Endothelial cell of umbilical vein (primary cell): ENCODE data around the gene PAGE2B. TPM values are rescaled to one million over a fixed set of nuclear protein-coding genes. Genes with fewer than 3 reads are reported as not detected.

Experiments
- Bru-seq: library from RNA; stranded (reverse); fragments of 400-500 nt; gene quantifications from one replicate; lab custom pipeline; 2021; lab: Mats Ljungman, UMichigan
- BruChase-seq, 2 experiments: library from RNA; stranded (reverse); fragments of 400-500 nt; gene quantifications; one replicate each; lab custom pipeline; 2021; lab: Mats Ljungman, UMichigan
- BruUV-seq: library from RNA; stranded (reverse); fragments of 400-500 nt; replicated peaks from 2 replicates; lab custom pipeline; 2021; lab: Mats Ljungman, UMichigan
- CTCF ChIA-PET: fragments of 300-600, 350-600 bp; sonication (Branson Sonifier 250); formaldehyde crosslinking; loops from one replicate; lab custom pipeline; 2021; ENCODE audit warnings: antibody characterized with exemption, inconsistent platforms; lab: Charles Lee
- POLR2A ChIA-PET: fragments of 300-600, 350-600 bp; sonication (Branson Sonifier 250); formaldehyde crosslinking; loops from one replicate; lab custom pipeline; 2021; ENCODE audit warnings: antibody characterized with exemption, inconsistent platforms; lab: Charles Lee
- DNase-seq: peaks from one replicate; pipeline ENCODE4 v3.0.0-alpha.2; 2011; ENCODE audit warnings: low read depth, low spot score
- FAIRE-seq: peaks from 2 replicates; lab custom pipeline; 2011; peaks lifted over from hg19 to GRCh38; lab: Jason Lieb, UNC
- H2AFZ ChIP-seq: 2 replicates; pipeline ENCODE4 v1.6.0; 2012; ENCODE audit warnings: low read depth, low read length, control low read depth, inconsistent platforms
- H3K27ac ChIP-seq: 2 replicates; pipeline ENCODE4 v1.5.1; 2011; ENCODE audit warnings: low read depth, mild to moderate bottlenecking, control low read depth, low read length, moderate library complexity; ENCODE audit not compliant: insufficient read depth
- H3K27me3 ChIP-seq, 2 experiments: 2 replicates each; pipeline versions ENCODE4 v1.6.0 to v1.6.1; 2011; ENCODE audit warnings: low read length in 2 of 2, mixed read lengths in 1 of 2; ENCODE audit not compliant: control insufficient read depth in 2 of 2, insufficient read depth in 2 of 2
- H3K36me3 ChIP-seq, 2 experiments: 2 replicates in 1 of 2; 3 replicates in 1 of 2; pipeline ENCODE4 v1.5.1; 2011; ENCODE audit warnings: low read length in 2 of 2, mild to moderate bottlenecking in 1 of 2, moderate library complexity in 1 of 2; ENCODE audit not compliant: control insufficient read depth in 2 of 2, insufficient read depth in 2 of 2; ENCODE audit errors: extremely low read depth in 1 of 2
- H3K4me1 ChIP-seq: 3 replicates; pipeline ENCODE4 v1.5.1; 2011; ENCODE audit warnings: mild to moderate bottlenecking, low read length; ENCODE audit not compliant: control insufficient read depth, insufficient read depth; ENCODE audit errors: extremely low read depth
- H3K4me2 ChIP-seq: 2 replicates; pipeline ENCODE4 v1.6.1; 2011; ENCODE audit warnings: low read length, control low read depth, mixed read lengths; ENCODE audit not compliant: insufficient read depth
- H3K4me3 ChIP-seq, 3 experiments: fragments of 200-600 bp in 1 of 3; sonication (generic), shearing (Covaris generic) in 1 of 3; replicated peaks in 1 of 3; 2 replicates each; pipeline ENCODE4 v1.5.1; 2011 to 2016; ENCODE audit warnings: control low read depth in 3 of 3, low read length in 3 of 3, mild to moderate bottlenecking in 2 of 3, inconsistent platforms in 1 of 3, low read depth in 1 of 3, moderate library complexity in 1 of 3; ENCODE audit not compliant: insufficient read depth in 1 of 3
- H3K79me2 ChIP-seq: 2 replicates; pipeline ENCODE4 v1.6.0; 2012; ENCODE audit warnings: low read length, inconsistent platforms; ENCODE audit not compliant: control insufficient read depth, insufficient read depth
- H3K9ac ChIP-seq: replicated peaks from 2 replicates; pipeline ENCODE3; 2011; ENCODE audit warnings: low read length, control low read depth; ENCODE audit not compliant: insufficient read depth; ENCODE audit errors: extremely low read depth
- H3K9me1 ChIP-seq: replicated peaks from 3 replicates; pipeline ENCODE4 v1.6.0; 2011; ENCODE audit warnings: mild to moderate bottlenecking, low read length; ENCODE audit not compliant: control insufficient read depth, insufficient read depth; ENCODE audit errors: extremely low read depth
- H3K9me3 ChIP-seq: replicated peaks from 2 replicates; pipeline ENCODE4 v1.5.1; 2012; ENCODE audit warnings: low read length, inconsistent platforms; ENCODE audit not compliant: control insufficient read depth, insufficient read depth
- H4K20me1 ChIP-seq: replicated peaks from 2 replicates; pipeline ENCODE3; 2011; ENCODE audit warnings: mild to moderate bottlenecking, low read length; ENCODE audit not compliant: control insufficient read depth, insufficient read depth; ENCODE audit errors: extremely low read depth
- CTCF ChIP-seq, 2 donors: IDR thresholded peaks; 1 replicate in 1 of 2; 2 replicates in 1 of 2; pipeline ENCODE4 v1.5.1; 2011; ENCODE audit warnings: low read length in 2 of 2, mild to moderate bottlenecking in 2 of 2, moderate library complexity in 2 of 2, control low read depth in 1 of 2, inconsistent platforms in 1 of 2, low read depth in 1 of 2; ENCODE audit not compliant: insufficient read depth in 1 of 2; ENCODE audit errors: extremely low read depth in 1 of 2
- EZH2 ChIP-seq: IDR thresholded peaks from 2 replicates; pipeline ENCODE4 v1.6.1; 2012; ENCODE audit warnings: borderline replicate concordance, low read depth, mild to moderate bottlenecking, moderate library complexity, low read length, inconsistent platforms; ENCODE audit not compliant: severe bottlenecking
- FOS ChIP-seq: IDR thresholded peaks from 2 replicates; pipeline ENCODE4 v1.6.1; 2011; ENCODE audit warnings: mild to moderate bottlenecking, low read length, moderate library complexity, borderline replicate concordance; ENCODE audit not compliant: insufficient read depth
- GATA2 ChIP-seq: IDR thresholded peaks from 2 replicates; pipeline ENCODE4 v1.7.0; 2011; ENCODE audit warnings: low read depth, mild to moderate bottlenecking, moderate library complexity, mixed read lengths, low read length; ENCODE audit not compliant: insufficient read length, insufficient read depth
- JUN ChIP-seq: IDR thresholded peaks from 2 replicates; pipeline ENCODE4 v1.6.1; 2011; ENCODE audit warnings: borderline replicate concordance, low read depth; ENCODE audit not compliant: insufficient read length, insufficient read depth
- MAX ChIP-seq: IDR thresholded peaks from 2 replicates; pipeline ENCODE4 v1.6.1; 2011; ENCODE audit not compliant: insufficient read depth, insufficient read length
- MYC ChIP-seq: IDR thresholded peaks from one replicate; pipeline ENCODE4 v1.6.1; 2011; ENCODE audit warnings: mild to moderate bottlenecking, low read depth, low read length
- POLR2A ChIP-seq: IDR thresholded peaks from 2 replicates; pipeline ENCODE4 v1.6.1; 2012; ENCODE audit warnings: low read depth, mild to moderate bottlenecking, control low read depth, low read length
- POLR2AphosphoS5 ChIP-seq: IDR thresholded peaks from 2 replicates; pipeline ENCODE4 v1.6.1; 2012; ENCODE audit warnings: low read depth, mild to moderate bottlenecking, control low read depth, low read length, moderate library complexity; ENCODE audit not compliant: insufficient read depth
- dilution Hi-C: fragments of 300-500 bp; cut with MboI; formaldehyde crosslinking; loops from one replicate; pipeline ENCODE4 v1.15.0; 2019; ENCODE audit warnings: low sequenced_read_pairs; ENCODE audit not compliant: extremely low pct_ligation_motif_present
- intact Hi-C: fragments of 100-400 bp; cut with micrococcal nuclease; formaldehyde crosslinking; loops from one replicate; pipeline ENCODE4 v1.10.0; 2022
- long read RNA-seq: library from polyadenylated mRNA; stranded (forward); transcript quantifications from one replicate; pipeline ENCODE4 v2.0.0, GENCODE V29; 2021
- polyA minus RNA-seq, 3 experiments: library from RNA; depleted of rRNA, polyadenylated mRNA; stranded (reverse); fragments of >200 nt; gene quantifications; 1 replicate in 1 of 3; 2 replicates in 2 of 3; pipeline ENCODE4 v1.2.3, GENCODE V29; 2011
- polyA plus RNA-seq, 4 experiments: library from polyadenylated mRNA; depleted of rRNA in 3 of 4; stranded (reverse) in 3 of 4; unstranded in 1 of 4; fragments of >200 nt; gene quantifications; 2 replicates each; pipeline versions ENCODE4 v1.2.1 to v1.2.3, GENCODE V29; 2011 to 2012; ENCODE audit warnings: missing spikeins in 1 of 4
- total RNA-seq: library from RNA; stranded (reverse); gene quantifications from 2 replicates; pipeline ENCODE4 v1.2.3, GENCODE V29; 2021

The PAGE2B gene
- not detected in 2 replicates for total RNA-seq
- not detected in 2 replicates for polyA plus RNA-seq
- not detected in 2 replicates for polyA plus RNA-seq (2011; cell fraction: cytosol; rRNA removed)
- polyA plus RNA-seq (2011; cell fraction: nucleus; rRNA removed), result 0.54 TPM in 1 of 2 replicates, not detected in the other
- not detected in 2 replicates for polyA plus RNA-seq (2012)
- not detected in 2 replicates for polyA minus RNA-seq
- not detected for polyA minus RNA-seq (2011; cell fraction: cytosol; rRNA and poly(A)+ RNA removed)
- polyA minus RNA-seq (2011; cell fraction: nucleus; rRNA and poly(A)+ RNA removed), result not detected in 2 replicates
- Bru-seq, nascent RNA, result not detected
- not detected for BruChase-seq, experiment 1, labeled RNA remaining after a 6-hour chase
- not detected for BruChase-seq, experiment 2, labeled RNA remaining after a 2-hour chase
- long read RNA-seq, result 0 reads

- CTCF ChIA-PET, result no interaction called here
- Histone ChIP-seq H3K27ac (no peak within 1 kb of the TSS), H3K4me1 (no peaks in the 10 kb centered on the region), H3K4me2 (no peak within 1 kb of the TSS), H3K4me3 (no peak within 1 kb of the TSS), H4K20me1 (no peaks in the 10 kb centered on the region), H3K27me3 (no peaks in the 10 kb centered on the region), H3K79me2 (no peaks in the 10 kb centered on the region), H3K9me3 (no peaks in the 10 kb centered on the region), H3K36me3 (no peaks in the 10 kb centered on the region), H3K9ac (no peak within 1 kb of the TSS), H2AFZ (no peak within 1 kb of the TSS), H3K9me1 (no peaks in the 10 kb centered on the region)
- dilution Hi-C loops (no loop called here), intact Hi-C loops (no loop called here)
- DNase-seq (no peak), FAIRE-seq (no peak)
- BruUV-seq, result no TSS peak
- POLR2A ChIA-PET, result no interaction called here
- TF ChIP-seq MAX (no peak), MYC (no peak), POLR2A (no peak), JUN (no peak), CTCF (IDR thresholded peaks at IDR 0.05; ENCODE audit: extremely low read depth in 1 of 2, insufficient read depth in 1 of 2, low read depth in 1 of 2, low read length in 2 of 2) (no peak), POLR2AphosphoS5 (no peak), FOS (no peak), EZH2 (no peak), GATA2 (no peak)
Observed at GRCh38 chrX:55074851-55075467, at the start of gene PAGE2B. TSS of gene PAGE2B (plus strand) at chrX:55075030. CDS start at chrX:55076042, 1,012 bp downstream.
